NCI-H748 (cell line): ENCODE data around the gene ACTR1B.
"Not testable (repeated sequence)": the region's sequence is repeated elsewhere in the genome, so short reads cannot be mapped to it uniquely, and the experiment has no call there.

Experiments used
- DNase-seq: peaks from one replicate; lab custom pipeline; 2025; ENCODE audit not compliant: unreplicated experiment; lab: John Stamatoyannopoulos, UW

Gene ACTR1B

GRCh38 chr2:97618939-97619827 is 44.7 kb downstream of the ACTR1B start:
- DNase-seq: not testable (repeated sequence)

- DNase-seq: no peak
Measured at GRCh38 chr2:97617911-97618310, 45.9 kb downstream of the ACTR1B start.

GRCh38 chr2:97615746-97616145 is 48.1 kb downstream of the ACTR1B start:
- DNase-seq: not testable (repeated sequence)

- DNase-seq: not testable (repeated sequence)
Measured at GRCh38 chr2:97611895-97612294, 51.9 kb downstream of the ACTR1B start.

GRCh38 chr2:97608745-97609144 is 55.1 kb downstream of the ACTR1B start:
- not testable (repeated sequence) for DNase-seq
